Measurements from ENCODE around the gene CASZ1. TPM values are rescaled to one million over a fixed set of nuclear protein-coding genes. Genes with fewer than 3 reads are reported as not detected.

CASZ1 gene
- total and polyA plus RNA-seq, 2 donors (not counting 1 experiment from before 2014, with no cell fraction given), result 0.34 to 0.50 TPM

DNA sequence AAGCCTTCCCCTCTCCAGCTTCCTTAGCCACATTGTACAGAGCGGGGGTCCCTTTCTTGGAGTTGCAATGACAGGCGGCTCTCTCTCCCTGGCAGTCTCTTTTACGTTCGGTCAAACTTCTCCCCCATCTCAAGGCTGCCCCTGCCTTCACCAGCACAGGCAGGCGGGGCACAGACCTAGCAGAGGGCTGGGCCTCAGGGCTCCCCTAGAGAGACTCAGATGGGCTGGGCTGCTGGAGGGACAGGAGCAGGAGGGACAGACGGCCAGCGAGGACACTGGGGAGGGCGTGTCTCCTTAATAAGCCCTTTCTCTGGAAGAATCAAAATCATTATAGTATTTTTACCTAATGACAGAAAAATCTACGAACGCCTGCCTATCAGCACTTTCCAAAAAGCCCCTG, 79.6 kb downstream of the CASZ1 start:
- Histone ChIP-seq H3K4me2 (ENCODE audit: extremely low read depth, insufficient read depth, low read length) (no peak overlapping the region), H3K27ac (ENCODE audit: insufficient read depth, low read length) (no peak overlapping the region), H3K27me3 (ENCODE audit: control insufficient read depth, insufficient read depth, low read length) (peaks cover 6% of the 10 kb centered on the region), H2AFZ (ENCODE audit: low read length) (no peak overlapping the region), H3K36me3 (ENCODE audit: control insufficient read depth, insufficient read depth, low read length) (no peaks in the 10 kb centered on the region), H3K9ac (ENCODE audit: insufficient read depth, low read length) (no peak overlapping the region), H3K4me1 (ENCODE audit: control insufficient read depth, extremely low read depth, insufficient read depth, low read length) (no peaks in the 10 kb centered on the region), H3K79me2 (ENCODE audit: control insufficient read depth, insufficient read depth, low read length) (no peaks in the 10 kb centered on the region), H4K20me1 (ENCODE audit: control insufficient read depth, extremely low read depth, insufficient read depth, low read length) (no peaks in the 10 kb centered on the region), H3K9me3 (ENCODE audit: control insufficient read depth, insufficient read depth, low read depth, low read length) (no peaks in the 10 kb centered on the region), H3K4me3 (replicated peaks in 1 of 4; ENCODE audit: control extremely low read depth in 1 of 4, insufficient read depth in 1 of 4, low read depth in 3 of 4, low read length in 4 of 4) (no peak overlapping the region)
- DNase-seq (ENCODE audit: low read depth in 2 of 2), result no peak
- no peak for TF ChIP-seq EZH2 (IDR thresholded peaks at IDR 0.05; ENCODE audit: low read length, missing control alignments)
- no peak for TF ChIP-seq CTCF (conservative IDR thresholded peaks at IDR 0.05 in 1 of 2, IDR thresholded peaks at IDR 0.05 in 1 of 2; ENCODE audit: low read depth in 1 of 2, low read length in 2 of 2)

GRCh38 chr1:10714337-10715114, 81.9 kb downstream of the CASZ1 start:
- Histone ChIP-seq H3K4me1 (ENCODE audit: control insufficient read depth, extremely low read depth, insufficient read depth, low read length) (no peaks in the 10 kb centered on the region), H4K20me1 (ENCODE audit: control insufficient read depth, extremely low read depth, insufficient read depth, low read length) (no peaks in the 10 kb centered on the region), H3K9ac (ENCODE audit: insufficient read depth, low read length) (no peak overlapping the region), H3K27ac (ENCODE audit: insufficient read depth, low read length) (no peak overlapping the region), H3K36me3 (ENCODE audit: control insufficient read depth, insufficient read depth, low read length) (no peaks in the 10 kb centered on the region), H3K79me2 (ENCODE audit: control insufficient read depth, insufficient read depth, low read length) (no peaks in the 10 kb centered on the region), H3K27me3 (ENCODE audit: control insufficient read depth, insufficient read depth, low read length) (peaks cover 6% of the 10 kb centered on the region), H3K4me3 (replicated peaks in 1 of 4; ENCODE audit: control extremely low read depth in 1 of 4, insufficient read depth in 1 of 4, low read depth in 3 of 4, low read length in 4 of 4) (no peak overlapping the region), H3K9me3 (ENCODE audit: control insufficient read depth, insufficient read depth, low read depth, low read length) (no peaks in the 10 kb centered on the region), H2AFZ (ENCODE audit: low read length) (no peak overlapping the region), H3K4me2 (ENCODE audit: extremely low read depth, insufficient read depth, low read length) (no peak overlapping the region)
- DNase-seq (ENCODE audit: low read depth in 2 of 2), result peak in 1 of 2 donors; percentile 42
- TF ChIP-seq EZH2 (IDR thresholded peaks at IDR 0.05; ENCODE audit: low read length, missing control alignments) (no peak), CTCF (conservative IDR thresholded peaks at IDR 0.05 in 1 of 2, IDR thresholded peaks at IDR 0.05 in 1 of 2; ENCODE audit: low read depth in 1 of 2, low read length in 2 of 2) (no peak)

DNA sequence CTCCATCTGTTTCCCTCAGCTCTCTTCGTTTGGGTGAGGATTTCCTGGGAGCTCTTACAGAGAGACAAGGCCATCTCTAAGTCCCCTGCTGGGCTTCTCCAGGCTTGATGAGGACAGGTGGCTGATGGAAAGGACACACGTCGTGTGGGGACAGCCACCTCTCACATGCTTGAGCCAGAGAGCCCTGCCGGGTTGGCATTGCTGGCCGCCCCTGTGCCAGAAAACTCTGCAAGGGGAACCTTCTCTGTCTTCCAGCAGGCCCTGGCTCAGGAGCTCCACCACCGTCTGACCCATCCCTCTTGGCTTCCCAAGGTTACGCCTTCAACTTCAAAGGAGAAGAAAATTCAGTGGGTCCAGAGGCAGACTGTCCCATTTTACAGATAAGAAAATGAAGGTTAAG, 82.8 kb downstream of the CASZ1 start:
- H3K27ac ChIP-seq (ENCODE audit: insufficient read depth, low read length), result no peak overlapping the region
- no peak overlapping the region for H3K4me2 ChIP-seq (ENCODE audit: extremely low read depth, insufficient read depth, low read length)
- no peak for DNase-seq (ENCODE audit: low read depth in 2 of 2)
- no peak overlapping the region for H2AFZ ChIP-seq (ENCODE audit: low read length)
- no peaks in the 10 kb centered on the region for H3K4me1 ChIP-seq (ENCODE audit: control insufficient read depth, extremely low read depth, insufficient read depth, low read length)
- H4K20me1 ChIP-seq (ENCODE audit: control insufficient read depth, extremely low read depth, insufficient read depth, low read length), result no peaks in the 10 kb centered on the region
- no peak overlapping the region for H3K4me3 ChIP-seq (replicated peaks in 1 of 4; ENCODE audit: control extremely low read depth in 1 of 4, insufficient read depth in 1 of 4, low read depth in 3 of 4, low read length in 4 of 4)
- no peak overlapping the region for H3K9ac ChIP-seq (ENCODE audit: insufficient read depth, low read length)
- H3K9me3 ChIP-seq (ENCODE audit: control insufficient read depth, insufficient read depth, low read depth, low read length), result no peaks in the 10 kb centered on the region
- H3K36me3 ChIP-seq (ENCODE audit: control insufficient read depth, insufficient read depth, low read length), result no peaks in the 10 kb centered on the region
- no peaks in the 10 kb centered on the region for H3K79me2 ChIP-seq (ENCODE audit: control insufficient read depth, insufficient read depth, low read length)
- peaks cover 6% of the 10 kb centered on the region for H3K27me3 ChIP-seq (ENCODE audit: control insufficient read depth, insufficient read depth, low read length)
- TF ChIP-seq CTCF (conservative IDR thresholded peaks at IDR 0.05 in 1 of 2, IDR thresholded peaks at IDR 0.05 in 1 of 2; ENCODE audit: low read depth in 1 of 2, low read length in 2 of 2) (no peak), EZH2 (IDR thresholded peaks at IDR 0.05; ENCODE audit: low read length, missing control alignments) (no peak)
